ENCODE measurements around the gene RNU1-3. TPM values are rescaled to one million over a fixed set of nuclear protein-coding genes. Genes with fewer than 3 reads are reported as not detected.
A peak's percentile ranks its signal among the peaks of the same experiment; 100 is the strongest.
"Not testable (repeated sequence)": the region's sequence is repeated elsewhere in the genome, so short reads cannot be mapped to it uniquely, and the experiment has no call there.

Gene RNU1-3
- total and polyA plus RNA-seq, 2 donors (not counting 1 experiment from before 2014, with no cell fraction given) = 4,377 TPM; not detected in 1

DNA sequence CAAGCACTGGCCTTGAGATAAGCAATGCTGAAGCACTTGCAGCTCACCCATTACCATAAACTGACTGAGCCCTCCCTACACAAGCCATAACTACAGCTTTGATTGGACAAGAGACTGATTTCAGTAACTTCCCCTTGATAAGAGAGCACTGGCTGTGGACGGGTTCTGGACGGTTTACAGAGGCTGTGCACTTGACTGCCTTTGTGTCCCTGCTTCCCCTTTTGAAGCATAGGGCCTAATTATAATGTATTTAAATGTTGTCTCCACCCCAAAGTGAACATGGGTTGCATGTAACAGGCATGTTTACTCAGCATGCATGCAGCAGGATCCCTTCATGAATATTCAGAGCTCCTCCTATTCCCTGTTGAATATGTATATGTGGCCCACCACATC lies 8.4 kb upstream of the RNU1-3 start:
- H3K9me3 ChIP-seq (ENCODE audit: control extremely low read depth in 1 of 3, control insufficient read depth in 2 of 3, insufficient read depth in 1 of 3, low read length in 2 of 3); H3K27ac ChIP-seq (ENCODE audit: low read length in 2 of 2); H3K27me3 ChIP-seq (replicated peaks in 1 of 4; ENCODE audit: control extremely low read depth in 1 of 4, control insufficient read depth in 3 of 4, insufficient read depth in 4 of 4, low read length in 3 of 4); H3K4me3 ChIP-seq (ENCODE audit: control extremely low read depth in 1 of 5, extremely low read depth in 1 of 5, insufficient read depth in 1 of 5, low read depth in 2 of 5, low read length in 4 of 5); H3K36me3 ChIP-seq (replicated peaks in 1 of 2; ENCODE audit: control extremely low read depth in 1 of 2, control insufficient read depth in 1 of 2, extremely low read depth in 1 of 2, insufficient read depth in 2 of 2, low read length in 1 of 2); H2AFZ ChIP-seq (ENCODE audit: insufficient read depth, low read depth, low read length, poor library complexity, severe bottlenecking); H3K79me2 ChIP-seq (ENCODE audit: control insufficient read depth, insufficient read depth, low read length); intact Hi-C loops (cut with micrococcal nuclease); CTCF ChIA-PET; H3K9ac ChIP-seq (ENCODE audit: low read length); H3K27me3 Mint-ChIP-seq; H4K20me1 ChIP-seq (ENCODE audit: control insufficient read depth, insufficient read depth, low read length, poor library complexity, severe bottlenecking); POLR2A ChIA-PET; H3K4me2 ChIP-seq (replicated peaks; ENCODE audit: low read depth, low read length, poor library complexity, severe bottlenecking); DNase-seq; H3K9me3 Mint-ChIP-seq (ENCODE audit: insufficient read depth): not testable (repeated sequence)
- Mint-ChIP-seq H3K27ac (peak overlapping the region; percentile 91), H3K4me3 (peak overlapping the region; percentile 72), H3K4me1 (peaks cover 20% of the 10 kb centered on the region)
- peaks cover 7 to 24% of the 10 kb centered on the region in 2 donors for H3K4me1 ChIP-seq (ENCODE audit: control insufficient read depth in 2 of 2, insufficient read depth in 2 of 2, low read length in 2 of 2)
- peak; percentile 47 for ATAC-seq (ENCODE audit: low read depth)
- no CpG with 5 or more reads among the region's 2 CpGs for WGBS (ENCODE audit: insufficient coverage)

GRCh38 chr1:16673976-16674375 lies 7.2 kb upstream of the RNU1-3 start:
- DNase-seq; POLR2A ChIA-PET; intact Hi-C loops (cut with micrococcal nuclease); H3K36me3 ChIP-seq (replicated peaks in 1 of 2; ENCODE audit: control extremely low read depth in 1 of 2, control insufficient read depth in 1 of 2, extremely low read depth in 1 of 2, insufficient read depth in 2 of 2, low read length in 1 of 2); H3K4me3 ChIP-seq (ENCODE audit: control extremely low read depth in 1 of 5, extremely low read depth in 1 of 5, insufficient read depth in 1 of 5, low read depth in 2 of 5, low read length in 4 of 5); H2AFZ ChIP-seq (ENCODE audit: insufficient read depth, low read depth, low read length, poor library complexity, severe bottlenecking); ATAC-seq (ENCODE audit: low read depth); H3K27me3 Mint-ChIP-seq; H3K9me3 ChIP-seq (ENCODE audit: control extremely low read depth in 1 of 3, control insufficient read depth in 2 of 3, insufficient read depth in 1 of 3, low read length in 2 of 3); H3K27me3 ChIP-seq (replicated peaks in 1 of 4; ENCODE audit: control extremely low read depth in 1 of 4, control insufficient read depth in 3 of 4, insufficient read depth in 4 of 4, low read length in 3 of 4); H3K9me3 Mint-ChIP-seq (ENCODE audit: insufficient read depth); H3K79me2 ChIP-seq (ENCODE audit: control insufficient read depth, insufficient read depth, low read length); H4K20me1 ChIP-seq (ENCODE audit: control insufficient read depth, insufficient read depth, low read length, poor library complexity, severe bottlenecking); H3K4me3 Mint-ChIP-seq; CTCF ChIA-PET; H3K9ac ChIP-seq (ENCODE audit: low read length); H3K27ac ChIP-seq (ENCODE audit: low read length in 2 of 2); H3K4me2 ChIP-seq (replicated peaks; ENCODE audit: low read depth, low read length, poor library complexity, severe bottlenecking): not testable (repeated sequence)
- Mint-ChIP-seq H3K27ac (peak overlapping the region; percentile 37), H3K4me1 (peaks cover 20% of the 10 kb centered on the region)
- peaks cover 7 to 24% of the 10 kb centered on the region in 2 donors for H3K4me1 ChIP-seq (ENCODE audit: control insufficient read depth in 2 of 2, insufficient read depth in 2 of 2, low read length in 2 of 2)
- 33% methylated on average over 3 of the region's 5 CpGs for WGBS (ENCODE audit: insufficient coverage)

DNA sequence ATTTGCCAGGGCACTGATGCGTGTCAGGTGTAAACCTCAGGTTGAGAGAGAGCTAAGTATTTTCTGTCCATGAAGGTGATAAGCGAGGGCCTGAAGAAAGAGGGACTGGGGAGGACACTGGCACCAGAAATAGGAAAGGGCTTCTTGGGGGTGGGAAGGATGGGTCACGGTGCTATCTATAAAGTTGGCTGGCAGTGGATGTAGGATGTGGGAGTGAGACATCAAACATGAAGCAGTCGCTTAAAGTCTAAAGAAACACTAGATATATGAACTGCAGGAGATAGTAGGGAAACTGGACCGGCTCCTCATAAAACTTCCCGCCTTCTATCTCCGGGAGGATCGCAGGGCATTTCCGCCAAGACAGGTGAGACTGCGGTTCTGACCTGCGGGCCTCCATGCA lies 912 bp downstream of the RNU1-3 start:
- H4K20me1 ChIP-seq (ENCODE audit: control insufficient read depth, insufficient read depth, low read length, poor library complexity, severe bottlenecking); DNase-seq; H3K36me3 ChIP-seq (replicated peaks in 1 of 2; ENCODE audit: control extremely low read depth in 1 of 2, control insufficient read depth in 1 of 2, extremely low read depth in 1 of 2, insufficient read depth in 2 of 2, low read length in 1 of 2); H3K27me3 Mint-ChIP-seq; H3K9me3 ChIP-seq (ENCODE audit: control extremely low read depth in 1 of 3, control insufficient read depth in 2 of 3, insufficient read depth in 1 of 3, low read length in 2 of 3); POLR2A ChIA-PET; H3K27ac ChIP-seq (ENCODE audit: low read length in 2 of 2); CTCF ChIA-PET; H3K27ac Mint-ChIP-seq; H3K9me3 Mint-ChIP-seq (ENCODE audit: insufficient read depth); H3K9ac ChIP-seq (ENCODE audit: low read length); H2AFZ ChIP-seq (ENCODE audit: insufficient read depth, low read depth, low read length, poor library complexity, severe bottlenecking); ATAC-seq (ENCODE audit: low read depth); H3K79me2 ChIP-seq (ENCODE audit: control insufficient read depth, insufficient read depth, low read length); H3K27me3 ChIP-seq (replicated peaks in 1 of 4; ENCODE audit: control extremely low read depth in 1 of 4, control insufficient read depth in 3 of 4, insufficient read depth in 4 of 4, low read length in 3 of 4); H3K4me1 Mint-ChIP-seq; H3K4me2 ChIP-seq (replicated peaks; ENCODE audit: low read depth, low read length, poor library complexity, severe bottlenecking); H3K4me3 Mint-ChIP-seq; intact Hi-C loops (cut with micrococcal nuclease); H3K4me3 ChIP-seq (ENCODE audit: control extremely low read depth in 1 of 5, extremely low read depth in 1 of 5, insufficient read depth in 1 of 5, low read depth in 2 of 5, low read length in 4 of 5); H3K4me1 ChIP-seq (ENCODE audit: control insufficient read depth in 2 of 2, insufficient read depth in 2 of 2, low read length in 2 of 2): not testable (repeated sequence)
- no CpG with 5 or more reads among the region's 11 CpGs for WGBS (ENCODE audit: insufficient coverage)

DNA sequence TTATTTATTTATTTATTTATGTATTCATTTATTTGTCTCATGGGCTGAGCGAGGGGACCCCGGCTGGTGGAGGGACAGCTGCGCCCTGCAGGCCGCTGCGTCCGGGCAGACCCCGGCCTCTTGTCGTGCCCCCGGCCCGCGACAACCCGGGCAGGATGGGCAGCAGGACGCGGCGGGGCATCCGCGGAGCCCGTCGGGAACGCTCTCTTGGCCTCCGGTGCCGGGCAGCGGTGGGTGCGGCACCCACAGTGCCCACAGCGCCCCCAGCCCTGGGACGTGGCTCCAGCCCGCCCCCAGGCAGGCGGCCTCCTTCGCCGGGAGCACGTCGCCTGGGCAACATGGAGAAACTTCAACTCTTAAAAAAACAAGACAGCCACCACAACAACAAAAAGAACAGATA lies 8.5 kb downstream of the RNU1-3 start:
- ATAC-seq (ENCODE audit: low read depth); H3K4me1 ChIP-seq (ENCODE audit: control insufficient read depth in 2 of 2, insufficient read depth in 2 of 2, low read length in 2 of 2); H4K20me1 ChIP-seq (ENCODE audit: control insufficient read depth, insufficient read depth, low read length, poor library complexity, severe bottlenecking); H3K27me3 Mint-ChIP-seq; H3K79me2 ChIP-seq (ENCODE audit: control insufficient read depth, insufficient read depth, low read length); CTCF ChIA-PET; POLR2A ChIA-PET; H3K9me3 Mint-ChIP-seq (ENCODE audit: insufficient read depth); H3K27me3 ChIP-seq (replicated peaks in 1 of 4; ENCODE audit: control extremely low read depth in 1 of 4, control insufficient read depth in 3 of 4, insufficient read depth in 4 of 4, low read length in 3 of 4); DNase-seq; H3K9ac ChIP-seq (ENCODE audit: low read length); H2AFZ ChIP-seq (ENCODE audit: insufficient read depth, low read depth, low read length, poor library complexity, severe bottlenecking); intact Hi-C loops (cut with micrococcal nuclease); H3K4me2 ChIP-seq (replicated peaks; ENCODE audit: low read depth, low read length, poor library complexity, severe bottlenecking); H3K36me3 ChIP-seq (replicated peaks in 1 of 2; ENCODE audit: control extremely low read depth in 1 of 2, control insufficient read depth in 1 of 2, extremely low read depth in 1 of 2, insufficient read depth in 2 of 2, low read length in 1 of 2); H3K4me3 ChIP-seq (ENCODE audit: control extremely low read depth in 1 of 5, extremely low read depth in 1 of 5, insufficient read depth in 1 of 5, low read depth in 2 of 5, low read length in 4 of 5); H3K27ac Mint-ChIP-seq; H3K4me3 Mint-ChIP-seq; H3K27ac ChIP-seq (ENCODE audit: low read length in 2 of 2); H3K9me3 ChIP-seq (ENCODE audit: control extremely low read depth in 1 of 3, control insufficient read depth in 2 of 3, insufficient read depth in 1 of 3, low read length in 2 of 3); H3K4me1 Mint-ChIP-seq: not testable (repeated sequence)
- no CpG with 5 or more reads among the region's 32 CpGs for WGBS (ENCODE audit: insufficient coverage)
